Measurements from ENCODE around the gene MINAR1. TPM values are rescaled to one million over a fixed set of nuclear protein-coding genes. Genes with fewer than 3 reads are reported as not detected.

MINAR1 gene
- total RNA-seq, 1 donor from 2014 or later: 1.9 TPM

DNA sequence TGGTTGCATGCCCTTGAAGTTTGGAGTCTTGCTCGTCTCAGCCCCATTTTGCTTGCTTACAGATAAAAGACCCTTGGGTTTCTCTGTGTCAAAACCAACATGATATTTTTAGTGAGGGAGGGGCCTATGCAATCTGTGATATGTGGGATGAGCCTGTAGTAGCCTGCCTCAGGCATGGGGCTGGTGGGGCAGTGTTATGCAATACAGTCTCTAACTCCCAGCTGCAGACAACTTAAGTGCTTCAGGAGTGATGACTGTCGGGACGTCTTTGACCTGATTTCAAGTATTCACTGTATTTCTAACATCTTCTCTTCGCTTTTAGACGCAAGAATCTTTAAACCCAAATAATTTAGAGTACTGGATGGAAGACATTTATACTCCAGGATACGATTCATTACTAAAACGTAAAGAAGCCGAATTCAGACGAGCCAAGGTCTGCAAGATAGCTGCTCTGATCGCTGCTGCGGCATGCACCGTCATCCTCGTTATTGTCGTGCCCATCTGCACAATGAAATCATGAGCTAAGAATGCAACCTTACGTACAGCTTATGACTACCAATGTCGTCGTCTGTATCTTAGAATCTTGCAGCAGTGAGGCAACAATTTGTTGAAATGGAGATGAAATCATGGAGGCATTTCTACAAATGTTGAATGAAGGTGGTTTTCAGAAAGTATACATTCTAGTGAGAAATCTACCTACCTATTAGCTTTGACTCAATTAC lies 35.9 kb downstream of the MINAR1 start:
- Mint-ChIP-seq H3K27ac (ENCODE audit: unreplicated experiment) (no peak overlapping the region), H3K36me3 (ENCODE audit: low read depth) (no peaks in the 10 kb centered on the region), H3K4me3 (no peak overlapping the region), H3K27me3 (ENCODE audit: low read depth) (no peaks in the 10 kb centered on the region), H3K9me3 (no peaks in the 10 kb centered on the region), H3K4me1 (no peaks in the 10 kb centered on the region)
- TF ChIP-seq, protein P1, sequence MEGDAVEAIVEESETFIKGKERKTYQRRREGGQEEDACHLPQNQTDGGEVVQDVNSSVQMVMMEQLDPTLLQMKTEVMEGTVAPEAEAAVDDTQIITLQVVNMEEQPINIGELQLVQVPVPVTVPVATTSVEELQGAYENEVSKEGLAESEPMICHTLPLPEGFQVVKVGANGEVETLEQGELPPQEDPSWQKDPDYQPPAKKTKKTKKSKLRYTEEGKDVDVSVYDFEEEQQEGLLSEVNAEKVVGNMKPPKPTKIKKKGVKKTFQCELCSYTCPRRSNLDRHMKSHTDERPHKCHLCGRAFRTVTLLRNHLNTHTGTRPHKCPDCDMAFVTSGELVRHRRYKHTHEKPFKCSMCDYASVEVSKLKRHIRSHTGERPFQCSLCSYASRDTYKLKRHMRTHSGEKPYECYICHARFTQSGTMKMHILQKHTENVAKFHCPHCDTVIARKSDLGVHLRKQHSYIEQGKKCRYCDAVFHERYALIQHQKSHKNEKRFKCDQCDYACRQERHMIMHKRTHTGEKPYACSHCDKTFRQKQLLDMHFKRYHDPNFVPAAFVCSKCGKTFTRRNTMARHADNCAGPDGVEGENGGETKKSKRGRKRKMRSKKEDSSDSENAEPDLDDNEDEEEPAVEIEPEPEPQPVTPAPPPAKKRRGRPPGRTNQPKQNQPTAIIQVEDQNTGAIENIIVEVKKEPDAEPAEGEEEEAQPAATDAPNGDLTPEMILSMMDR (conservative IDR thresholded peaks at IDR 0.05): no peak
- no peak for DNase-seq (ENCODE audit: low read depth, low spot score)

DNA sequence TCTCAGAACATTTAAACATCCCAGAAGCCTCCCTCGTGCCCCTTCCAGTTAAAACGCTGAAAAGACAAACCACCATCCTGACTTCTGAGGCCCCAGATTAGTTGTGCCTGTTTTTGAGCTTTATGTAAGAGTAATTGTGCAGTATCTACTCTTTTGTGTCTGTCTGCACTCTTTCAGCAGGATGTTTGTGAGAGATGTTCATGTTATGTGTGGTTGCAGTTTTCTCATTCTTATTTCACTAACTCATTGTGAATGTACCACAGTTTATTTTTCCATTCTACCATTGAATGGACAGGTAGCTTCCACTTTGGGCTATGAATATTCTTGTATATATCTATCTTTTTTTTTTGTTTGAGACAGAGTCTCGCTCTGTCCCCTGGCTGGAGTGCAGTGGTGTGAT lies 40.3 kb downstream of the MINAR1 start:
- no peak overlapping the region for H3K4me3 Mint-ChIP-seq
- no peaks in the 10 kb centered on the region for H3K27me3 Mint-ChIP-seq (ENCODE audit: low read depth)
- DNase-seq (ENCODE audit: low read depth, low spot score): no peak
- H3K9me3 Mint-ChIP-seq: no peaks in the 10 kb centered on the region
- no peaks in the 10 kb centered on the region for H3K4me1 Mint-ChIP-seq
- TF ChIP-seq, protein P1 (conservative IDR thresholded peaks at IDR 0.05): no peak
- H3K36me3 Mint-ChIP-seq (ENCODE audit: low read depth): no peaks in the 10 kb centered on the region
- no peak overlapping the region for H3K27ac Mint-ChIP-seq (ENCODE audit: unreplicated experiment)

DNA sequence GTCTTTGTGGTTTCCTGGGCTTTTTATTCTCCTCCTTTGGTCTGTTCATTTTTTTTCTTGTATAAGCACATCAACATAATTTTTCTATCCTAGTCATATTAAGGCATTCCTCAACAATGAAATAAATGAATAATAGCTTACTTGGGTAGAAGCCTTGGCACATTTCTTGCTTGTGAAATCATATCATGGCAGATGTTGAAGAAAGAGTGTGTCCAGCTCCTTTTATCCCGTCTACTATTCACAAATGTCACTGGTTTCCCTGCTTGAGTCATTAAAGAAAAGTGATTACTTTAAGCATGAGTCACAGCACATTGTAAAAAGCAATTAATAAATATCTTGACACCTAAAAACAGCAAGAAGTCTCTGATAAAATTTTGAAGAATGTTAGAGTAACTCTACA lies 42.1 kb downstream of the MINAR1 start:
- no peak for DNase-seq (ENCODE audit: low read depth, low spot score)
- H3K36me3 Mint-ChIP-seq (ENCODE audit: low read depth): no peaks in the 10 kb centered on the region
- TF ChIP-seq, protein P1 (conservative IDR thresholded peaks at IDR 0.05): no peak
- H3K4me3 Mint-ChIP-seq: no peak overlapping the region
- no peak overlapping the region for H3K27ac Mint-ChIP-seq (ENCODE audit: unreplicated experiment)
- H3K4me1 Mint-ChIP-seq: no peaks in the 10 kb centered on the region
- H3K27me3 Mint-ChIP-seq (ENCODE audit: low read depth): no peaks in the 10 kb centered on the region
- H3K9me3 Mint-ChIP-seq: no peaks in the 10 kb centered on the region

DNA sequence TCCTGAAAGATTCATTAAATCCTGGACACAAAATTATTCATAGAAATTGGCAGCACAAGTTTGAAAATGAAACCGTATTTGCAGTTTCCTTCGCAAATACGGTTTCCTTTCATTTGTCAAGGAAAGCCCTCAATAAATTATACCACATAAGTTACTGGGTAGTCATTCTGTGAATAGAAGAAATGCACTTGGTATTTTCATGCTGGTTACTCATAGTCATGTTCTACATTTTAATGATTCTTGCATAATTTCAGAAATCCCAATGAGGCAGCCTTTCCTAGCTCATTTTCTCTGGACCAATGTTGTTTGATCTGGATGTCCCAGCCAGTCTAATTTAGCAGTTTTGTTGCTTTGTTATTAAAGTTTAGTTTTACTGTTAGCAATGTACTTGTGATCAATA lies 43.2 kb downstream of the MINAR1 start:
- TF ChIP-seq, protein P1 (conservative IDR thresholded peaks at IDR 0.05): no peak
- Mint-ChIP-seq H3K27me3 (ENCODE audit: low read depth) (no peaks in the 10 kb centered on the region), H3K27ac (ENCODE audit: unreplicated experiment) (no peak overlapping the region), H3K4me3 (no peak overlapping the region), H3K9me3 (no peaks in the 10 kb centered on the region), H3K4me1 (no peaks in the 10 kb centered on the region), H3K36me3 (ENCODE audit: low read depth) (no peaks in the 10 kb centered on the region)
- no peak for DNase-seq (ENCODE audit: low read depth, low spot score)

DNA sequence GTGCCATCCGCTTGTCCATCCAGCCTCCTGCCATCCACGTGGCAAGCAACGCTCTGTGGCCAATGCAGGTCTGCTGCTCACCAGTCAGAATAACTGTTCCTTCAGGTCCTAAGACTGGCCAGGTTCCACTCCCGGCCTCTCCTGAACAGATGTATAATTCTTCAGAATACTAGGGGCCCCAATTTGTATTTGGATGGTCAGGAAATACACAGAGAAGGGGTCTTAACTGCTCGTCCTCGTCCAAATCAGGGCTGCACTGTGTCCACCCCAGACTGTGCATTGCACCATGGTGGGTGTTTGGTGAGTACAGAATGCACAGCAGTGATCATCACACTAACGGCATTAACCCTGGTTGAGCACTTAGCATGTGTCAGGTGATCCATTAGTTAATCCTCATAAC lies 46.0 kb downstream of the MINAR1 start:
- no peaks in the 10 kb centered on the region for H3K27me3 Mint-ChIP-seq (ENCODE audit: low read depth)
- no peaks in the 10 kb centered on the region for H3K4me1 Mint-ChIP-seq
- H3K9me3 Mint-ChIP-seq: no peaks in the 10 kb centered on the region
- no peak for DNase-seq (ENCODE audit: low read depth, low spot score)
- no peaks in the 10 kb centered on the region for H3K36me3 Mint-ChIP-seq (ENCODE audit: low read depth)
- no peak overlapping the region for H3K4me3 Mint-ChIP-seq
- TF ChIP-seq, protein P1 (conservative IDR thresholded peaks at IDR 0.05): no peak
- no peak overlapping the region for H3K27ac Mint-ChIP-seq (ENCODE audit: unreplicated experiment)

Measured in neural crest cell (in vitro differentiated cells).